Measurements from ENCODE around the gene LDLRAD4.

The LDLRAD4 gene

DNA sequence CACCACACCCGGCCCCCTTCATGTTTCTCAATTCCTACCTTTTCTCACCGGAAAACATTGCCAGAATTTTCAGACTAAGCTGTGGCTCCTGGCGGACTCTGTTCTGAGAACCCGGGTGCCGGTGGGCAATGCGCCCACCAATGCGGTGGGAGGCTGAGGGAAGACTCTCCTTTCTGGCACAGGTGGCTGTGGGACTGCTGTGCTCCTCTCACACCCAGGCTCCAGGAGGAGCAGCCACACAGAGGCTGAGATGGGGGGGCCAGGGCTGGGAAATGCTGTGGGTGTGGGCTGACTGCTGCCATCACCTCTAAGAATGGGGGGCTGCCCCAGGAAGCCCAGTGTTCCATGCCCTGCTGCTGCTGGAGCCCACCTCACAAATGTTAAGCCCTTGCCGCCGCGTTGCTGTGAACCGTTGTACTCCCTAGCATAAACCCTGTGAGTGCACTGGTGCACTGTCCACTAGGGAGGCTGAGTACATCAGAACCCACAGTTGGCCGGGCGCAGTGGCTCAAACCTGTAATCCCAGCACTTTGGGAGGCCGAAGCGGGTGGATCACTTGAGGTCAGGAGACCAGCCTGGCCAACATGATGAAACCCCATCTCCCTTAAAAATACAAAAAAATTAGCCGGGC is 152.6 kb downstream of the LDLRAD4 start:
- Histone ChIP-seq H3K36me3 (ENCODE audit: low read length) (no peaks in the 10 kb centered on the region), H3F3A (ENCODE audit: insufficient read depth) (no peaks in the 10 kb centered on the region), H3K4me2 (ENCODE audit: low read depth, low read length, poor library complexity, severe bottlenecking) (no peak overlapping the region), H3K4me3 (ENCODE audit: insufficient read depth, low read length, poor library complexity, severe bottlenecking) (no peak overlapping the region), H3K27me3 (ENCODE audit: low read length) (no peaks in the 10 kb centered on the region), H3K9me2 (replicated peaks; ENCODE audit: insufficient read depth, low read length) (no peaks in the 10 kb centered on the region), H2AFZ (ENCODE audit: low read depth, low read length, severe bottlenecking) (no peak overlapping the region), H3K9ac (ENCODE audit: low read length) (no peak overlapping the region), H3K27ac (ENCODE audit: low read depth, low read length) (no peak overlapping the region), H4K20me1 (ENCODE audit: low read depth, low read length) (no peaks in the 10 kb centered on the region), H3K79me2 (ENCODE audit: insufficient read depth, low read length) (no peaks in the 10 kb centered on the region), H3K9me3 (ENCODE audit: insufficient read depth, low read length) (no peaks in the 10 kb centered on the region)
- no peak for TF ChIP-seq EZH2phosphoT487 (conservative IDR thresholded peaks at IDR 0.05; ENCODE audit: low read length)
- TF ChIP-seq, protein P1, sequence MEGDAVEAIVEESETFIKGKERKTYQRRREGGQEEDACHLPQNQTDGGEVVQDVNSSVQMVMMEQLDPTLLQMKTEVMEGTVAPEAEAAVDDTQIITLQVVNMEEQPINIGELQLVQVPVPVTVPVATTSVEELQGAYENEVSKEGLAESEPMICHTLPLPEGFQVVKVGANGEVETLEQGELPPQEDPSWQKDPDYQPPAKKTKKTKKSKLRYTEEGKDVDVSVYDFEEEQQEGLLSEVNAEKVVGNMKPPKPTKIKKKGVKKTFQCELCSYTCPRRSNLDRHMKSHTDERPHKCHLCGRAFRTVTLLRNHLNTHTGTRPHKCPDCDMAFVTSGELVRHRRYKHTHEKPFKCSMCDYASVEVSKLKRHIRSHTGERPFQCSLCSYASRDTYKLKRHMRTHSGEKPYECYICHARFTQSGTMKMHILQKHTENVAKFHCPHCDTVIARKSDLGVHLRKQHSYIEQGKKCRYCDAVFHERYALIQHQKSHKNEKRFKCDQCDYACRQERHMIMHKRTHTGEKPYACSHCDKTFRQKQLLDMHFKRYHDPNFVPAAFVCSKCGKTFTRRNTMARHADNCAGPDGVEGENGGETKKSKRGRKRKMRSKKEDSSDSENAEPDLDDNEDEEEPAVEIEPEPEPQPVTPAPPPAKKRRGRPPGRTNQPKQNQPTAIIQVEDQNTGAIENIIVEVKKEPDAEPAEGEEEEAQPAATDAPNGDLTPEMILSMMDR (IDR thresholded peaks at IDR 0.05; ENCODE audit: insufficient read depth, low read length, poor library complexity, severe bottlenecking), result no peak

DNA sequence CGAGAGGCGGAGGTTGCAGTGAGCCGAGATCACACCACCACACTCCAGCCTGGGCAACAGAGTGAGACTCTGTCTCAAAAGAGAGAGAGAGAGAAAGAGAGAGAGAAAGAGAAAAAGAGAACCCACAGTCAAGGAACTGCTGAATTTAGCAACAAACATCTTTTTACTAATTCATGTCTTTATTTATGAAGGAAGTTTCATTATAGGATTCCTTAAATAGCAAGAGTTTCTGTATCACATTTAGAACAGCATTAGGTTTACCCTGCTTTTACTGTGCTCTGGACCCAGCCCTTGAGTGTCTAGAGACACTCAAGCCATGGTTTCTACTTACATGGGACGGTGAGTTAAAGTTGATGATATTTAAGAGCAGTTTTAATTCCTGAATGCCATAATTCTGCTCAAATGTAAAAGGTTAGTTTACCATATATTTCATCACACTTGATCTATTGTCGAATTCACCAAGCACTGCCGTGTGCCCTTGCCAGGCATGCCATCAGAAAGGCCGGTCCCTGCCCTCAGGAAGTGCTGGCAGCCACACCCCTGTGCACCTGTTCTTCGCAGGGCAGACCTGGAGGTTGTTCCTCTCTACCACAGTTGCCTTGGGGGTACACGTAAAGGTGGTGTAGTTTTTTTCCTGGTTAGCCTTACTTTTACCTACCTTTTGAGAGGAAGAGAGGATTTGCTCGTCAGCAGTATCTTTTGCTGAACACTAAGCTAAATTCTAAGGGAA is 153.3 kb downstream of the LDLRAD4 start:
- no peaks in the 10 kb centered on the region for H3F3A ChIP-seq (ENCODE audit: insufficient read depth)

DNA sequence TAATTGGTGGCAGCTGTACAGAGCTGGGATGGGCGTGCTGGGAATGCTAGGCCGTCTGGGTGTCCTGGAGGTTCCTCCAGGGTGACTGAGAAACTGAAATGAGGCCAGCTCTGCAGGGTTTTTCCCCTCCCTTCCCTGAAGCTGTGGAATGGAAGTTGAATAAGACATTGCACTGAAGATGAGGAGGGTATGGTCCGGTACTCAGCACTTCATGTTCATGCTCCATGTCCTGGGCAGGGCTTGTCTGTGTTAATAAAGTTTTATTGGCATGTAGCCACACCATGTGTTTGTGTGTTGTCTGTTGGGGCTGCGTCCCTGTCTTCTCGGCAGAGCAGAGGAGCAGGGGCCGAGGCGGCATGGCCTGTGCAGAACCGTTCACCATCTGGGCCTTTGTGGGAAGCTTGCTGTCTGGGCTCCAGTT is 154.0 kb downstream of the LDLRAD4 start:
- no peak overlapping the region for H3K4me2 ChIP-seq (ENCODE audit: low read depth, low read length, poor library complexity, severe bottlenecking)
- H3K27ac ChIP-seq (ENCODE audit: low read depth, low read length), result no peak overlapping the region

More for the DNA sequence above, 153.3 kb downstream of the LDLRAD4 start:
- Histone ChIP-seq H3K27ac (ENCODE audit: low read depth, low read length) (no peak overlapping the region), H2AFZ (ENCODE audit: low read depth, low read length, severe bottlenecking) (no peak overlapping the region), H3K4me3 (ENCODE audit: insufficient read depth, low read length, poor library complexity, severe bottlenecking) (no peak overlapping the region), H3K27me3 (ENCODE audit: low read length) (no peaks in the 10 kb centered on the region), H3K79me2 (ENCODE audit: insufficient read depth, low read length) (no peaks in the 10 kb centered on the region), H3K9ac (ENCODE audit: low read length) (no peak overlapping the region), H3K36me3 (ENCODE audit: low read length) (no peaks in the 10 kb centered on the region), H4K20me1 (ENCODE audit: low read depth, low read length) (no peaks in the 10 kb centered on the region), H3K9me2 (replicated peaks; ENCODE audit: insufficient read depth, low read length) (no peaks in the 10 kb centered on the region), H3K9me3 (ENCODE audit: insufficient read depth, low read length) (no peaks in the 10 kb centered on the region), H3K4me2 (ENCODE audit: low read depth, low read length, poor library complexity, severe bottlenecking) (no peak overlapping the region)
- TF ChIP-seq, protein P1 (IDR thresholded peaks at IDR 0.05; ENCODE audit: insufficient read depth, low read length, poor library complexity, severe bottlenecking), result no peak
- no peak for TF ChIP-seq EZH2phosphoT487 (conservative IDR thresholded peaks at IDR 0.05; ENCODE audit: low read length)

More for the DNA sequence above, 154.0 kb downstream of the LDLRAD4 start:
- Histone ChIP-seq H4K20me1 (ENCODE audit: low read depth, low read length) (no peaks in the 10 kb centered on the region), H3K36me3 (ENCODE audit: low read length) (no peaks in the 10 kb centered on the region), H3K9ac (ENCODE audit: low read length) (no peak overlapping the region), H3K4me3 (ENCODE audit: insufficient read depth, low read length, poor library complexity, severe bottlenecking) (no peak overlapping the region), H2AFZ (ENCODE audit: low read depth, low read length, severe bottlenecking) (no peak overlapping the region), H3K9me2 (replicated peaks; ENCODE audit: insufficient read depth, low read length) (no peaks in the 10 kb centered on the region), H3K79me2 (ENCODE audit: insufficient read depth, low read length) (no peaks in the 10 kb centered on the region), H3K9me3 (ENCODE audit: insufficient read depth, low read length) (no peaks in the 10 kb centered on the region), H3K27me3 (ENCODE audit: low read length) (no peaks in the 10 kb centered on the region), H3F3A (ENCODE audit: insufficient read depth) (no peaks in the 10 kb centered on the region)
- TF ChIP-seq, protein P1 (IDR thresholded peaks at IDR 0.05; ENCODE audit: insufficient read depth, low read length, poor library complexity, severe bottlenecking), result no peak

All from SU-DHL-6 (cell line).